ENCODE data around the gene MSL3. TPM values are rescaled to one million over a fixed set of nuclear protein-coding genes. Genes with fewer than 3 reads are reported as not detected.

The MSL3 gene
- total RNA-seq, 1 experiment from 2014 or later, result 13.4 TPM

DNA sequence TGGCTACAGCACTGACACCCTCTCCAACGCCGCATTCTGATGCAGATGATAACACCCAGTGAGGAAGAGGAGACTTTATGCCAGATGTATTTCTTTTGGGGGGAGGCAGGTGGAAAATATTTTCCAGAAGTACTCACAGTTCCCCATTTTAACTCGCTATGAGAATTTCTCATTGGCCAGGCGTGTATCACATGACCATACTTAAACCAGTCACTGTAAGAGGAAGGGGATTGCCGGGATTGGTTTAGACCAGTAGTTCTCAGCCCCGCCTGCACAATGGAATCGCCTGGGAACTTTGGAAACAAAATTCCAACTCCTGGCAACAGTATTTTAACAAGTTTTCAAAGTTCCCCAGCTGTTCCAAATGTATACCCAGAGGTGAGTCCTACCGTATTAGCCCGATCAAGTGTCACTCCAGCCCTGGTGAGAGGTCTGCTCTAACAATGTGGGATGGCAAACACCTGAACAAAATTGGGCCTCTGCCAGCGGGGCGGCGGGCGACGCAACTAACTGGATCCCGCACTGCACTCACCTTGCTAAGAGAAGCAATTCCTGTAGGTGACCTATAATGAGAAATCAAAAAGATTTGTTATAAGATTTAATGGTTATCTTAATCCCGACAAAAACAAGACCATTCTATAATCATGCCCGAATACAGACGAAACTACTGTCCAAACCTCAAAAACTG lies 2.9 kb upstream of the MSL3 start:
- Mint-ChIP-seq H3K36me3 (no peaks in the 10 kb centered on the region), H3K27ac (no peak overlapping the region), H3K27me3 (ENCODE audit: low read depth) (peaks cover 24% of the 10 kb centered on the region), H3K4me3 (no peak overlapping the region), H3K4me1 (peaks cover 12% of the 10 kb centered on the region), H3K9me3 (no peaks in the 10 kb centered on the region)
- TF ChIP-seq TCF7 (CRISPR knock-in tag; IDR thresholded peaks at IDR 0.05; ENCODE audit: low read depth) (no peak), NR1H2 (CRISPR knock-in tag; IDR thresholded peaks at IDR 0.05) (no peak), CREB1 (CRISPR knock-in tag; IDR thresholded peaks at IDR 0.05) (no peak), NFYB (CRISPR knock-in tag; conservative IDR thresholded peaks at IDR 0.05; ENCODE audit: low read depth) (no peak), NFATC4 (CRISPR knock-in tag; IDR thresholded peaks at IDR 0.05) (no peak), ZMAT4 (CRISPR knock-in tag; IDR thresholded peaks at IDR 0.05) (no peak), IRF1 (CRISPR knock-in tag; IDR thresholded peaks at IDR 0.05) (no peak)
- TF ChIP-seq, protein P1, sequence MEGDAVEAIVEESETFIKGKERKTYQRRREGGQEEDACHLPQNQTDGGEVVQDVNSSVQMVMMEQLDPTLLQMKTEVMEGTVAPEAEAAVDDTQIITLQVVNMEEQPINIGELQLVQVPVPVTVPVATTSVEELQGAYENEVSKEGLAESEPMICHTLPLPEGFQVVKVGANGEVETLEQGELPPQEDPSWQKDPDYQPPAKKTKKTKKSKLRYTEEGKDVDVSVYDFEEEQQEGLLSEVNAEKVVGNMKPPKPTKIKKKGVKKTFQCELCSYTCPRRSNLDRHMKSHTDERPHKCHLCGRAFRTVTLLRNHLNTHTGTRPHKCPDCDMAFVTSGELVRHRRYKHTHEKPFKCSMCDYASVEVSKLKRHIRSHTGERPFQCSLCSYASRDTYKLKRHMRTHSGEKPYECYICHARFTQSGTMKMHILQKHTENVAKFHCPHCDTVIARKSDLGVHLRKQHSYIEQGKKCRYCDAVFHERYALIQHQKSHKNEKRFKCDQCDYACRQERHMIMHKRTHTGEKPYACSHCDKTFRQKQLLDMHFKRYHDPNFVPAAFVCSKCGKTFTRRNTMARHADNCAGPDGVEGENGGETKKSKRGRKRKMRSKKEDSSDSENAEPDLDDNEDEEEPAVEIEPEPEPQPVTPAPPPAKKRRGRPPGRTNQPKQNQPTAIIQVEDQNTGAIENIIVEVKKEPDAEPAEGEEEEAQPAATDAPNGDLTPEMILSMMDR (IDR thresholded peaks at IDR 0.05), result no peak
- no peak for DNase-seq (ENCODE audit: low spot score)
- ATAC-seq, result no peak
- ChIA-PET POLR2A (no interaction called here), CTCF (no interaction called here)

DNA sequence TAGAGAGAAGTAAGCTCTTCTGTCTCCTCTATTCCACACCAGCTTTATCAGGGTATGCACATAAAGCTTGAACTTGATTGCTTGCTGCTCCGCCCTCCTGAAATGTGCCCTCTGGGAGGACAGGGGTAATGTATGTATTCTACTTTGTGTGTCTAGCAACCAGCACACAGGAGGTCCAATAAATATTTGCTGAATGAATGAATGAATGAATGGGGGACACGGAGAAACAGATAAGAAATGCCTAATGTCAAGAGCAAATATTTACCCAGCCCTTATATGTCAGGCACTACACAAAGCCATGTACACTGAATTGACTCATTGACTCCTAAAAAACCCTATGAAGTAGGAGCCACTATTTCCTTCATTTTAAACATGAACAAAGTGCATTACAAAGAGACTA lies 2.3 kb upstream of the MSL3 start:
- Mint-ChIP-seq H3K27ac (no peak overlapping the region), H3K27me3 (ENCODE audit: low read depth) (peaks cover 24% of the 10 kb centered on the region), H3K4me1 (peaks cover 13% of the 10 kb centered on the region), H3K4me3 (no peak overlapping the region), H3K36me3 (no peaks in the 10 kb centered on the region), H3K9me3 (no peaks in the 10 kb centered on the region)
- POLR2A ChIA-PET, result no interaction called here
- ATAC-seq (no peak), DNase-seq (ENCODE audit: low spot score) (no peak)
- TF ChIP-seq FOXP1 (CRISPR knock-in tag; IDR thresholded peaks at IDR 0.05; ENCODE audit: borderline replicate concordance), result no peak
- TF ChIP-seq ESRRA (CRISPR knock-in tag; IDR thresholded peaks at IDR 0.05; ENCODE audit: borderline replicate concordance), result no peak
- no peak for TF ChIP-seq MXD4 (CRISPR knock-in tag; IDR thresholded peaks at IDR 0.05; ENCODE audit: borderline replicate concordance)
- TF ChIP-seq, protein P1 (IDR thresholded peaks at IDR 0.05), result no peak
- TF ChIP-seq ZNF317 (CRISPR knock-in tag; IDR thresholded peaks at IDR 0.05; ENCODE audit: borderline replicate concordance, low read depth), result no peak
- TF ChIP-seq CDX4 (CRISPR knock-in tag; IDR thresholded peaks at IDR 0.05; ENCODE audit: borderline replicate concordance), result no peak
- no peak for TF ChIP-seq MAX (CRISPR knock-in tag; IDR thresholded peaks at IDR 0.05)
- TF ChIP-seq, protein P2, sequence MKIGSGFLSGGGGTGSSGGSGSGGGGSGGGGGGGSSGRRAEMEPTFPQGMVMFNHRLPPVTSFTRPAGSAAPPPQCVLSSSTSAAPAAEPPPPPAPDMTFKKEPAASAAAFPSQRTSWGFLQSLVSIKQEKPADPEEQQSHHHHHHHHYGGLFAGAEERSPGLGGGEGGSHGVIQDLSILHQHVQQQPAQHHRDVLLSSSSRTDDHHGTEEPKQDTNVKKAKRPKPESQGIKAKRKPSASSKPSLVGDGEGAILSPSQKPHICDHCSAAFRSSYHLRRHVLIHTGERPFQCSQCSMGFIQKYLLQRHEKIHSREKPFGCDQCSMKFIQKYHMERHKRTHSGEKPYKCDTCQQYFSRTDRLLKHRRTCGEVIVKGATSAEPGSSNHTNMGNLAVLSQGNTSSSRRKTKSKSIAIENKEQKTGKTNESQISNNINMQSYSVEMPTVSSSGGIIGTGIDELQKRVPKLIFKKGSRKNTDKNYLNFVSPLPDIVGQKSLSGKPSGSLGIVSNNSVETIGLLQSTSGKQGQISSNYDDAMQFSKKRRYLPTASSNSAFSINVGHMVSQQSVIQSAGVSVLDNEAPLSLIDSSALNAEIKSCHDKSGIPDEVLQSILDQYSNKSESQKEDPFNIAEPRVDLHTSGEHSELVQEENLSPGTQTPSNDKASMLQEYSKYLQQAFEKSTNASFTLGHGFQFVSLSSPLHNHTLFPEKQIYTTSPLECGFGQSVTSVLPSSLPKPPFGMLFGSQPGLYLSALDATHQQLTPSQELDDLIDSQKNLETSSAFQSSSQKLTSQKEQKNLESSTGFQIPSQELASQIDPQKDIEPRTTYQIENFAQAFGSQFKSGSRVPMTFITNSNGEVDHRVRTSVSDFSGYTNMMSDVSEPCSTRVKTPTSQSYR (CRISPR knock-in tag; IDR thresholded peaks at IDR 0.05), result no peak
- no peak for TF ChIP-seq GABPB1 (CRISPR knock-in tag; IDR thresholded peaks at IDR 0.05)
- TF ChIP-seq ZNF138 (CRISPR knock-in tag; conservative IDR thresholded peaks at IDR 0.05), result no peak
- TF ChIP-seq ZNF232 (CRISPR knock-in tag; IDR thresholded peaks at IDR 0.05), result no peak
- CTCF ChIA-PET, result no interaction called here
